Inflammatory macrophage (primary cell): Measurements from ENCODE around the gene STUB1.
A peak's percentile ranks its signal among the peaks of the same experiment; 100 is the strongest.
"Not testable (repeated sequence)": the region's sequence is repeated elsewhere in the genome, so short reads cannot be mapped to it uniquely, and the experiment has no call there.

Experiments used
- DNase-seq, 2 donors: peaks; one replicate each; pipeline ENCODE4 v3.0.0-alpha.2; 2020 to 2022

The STUB1 gene

DNA sequence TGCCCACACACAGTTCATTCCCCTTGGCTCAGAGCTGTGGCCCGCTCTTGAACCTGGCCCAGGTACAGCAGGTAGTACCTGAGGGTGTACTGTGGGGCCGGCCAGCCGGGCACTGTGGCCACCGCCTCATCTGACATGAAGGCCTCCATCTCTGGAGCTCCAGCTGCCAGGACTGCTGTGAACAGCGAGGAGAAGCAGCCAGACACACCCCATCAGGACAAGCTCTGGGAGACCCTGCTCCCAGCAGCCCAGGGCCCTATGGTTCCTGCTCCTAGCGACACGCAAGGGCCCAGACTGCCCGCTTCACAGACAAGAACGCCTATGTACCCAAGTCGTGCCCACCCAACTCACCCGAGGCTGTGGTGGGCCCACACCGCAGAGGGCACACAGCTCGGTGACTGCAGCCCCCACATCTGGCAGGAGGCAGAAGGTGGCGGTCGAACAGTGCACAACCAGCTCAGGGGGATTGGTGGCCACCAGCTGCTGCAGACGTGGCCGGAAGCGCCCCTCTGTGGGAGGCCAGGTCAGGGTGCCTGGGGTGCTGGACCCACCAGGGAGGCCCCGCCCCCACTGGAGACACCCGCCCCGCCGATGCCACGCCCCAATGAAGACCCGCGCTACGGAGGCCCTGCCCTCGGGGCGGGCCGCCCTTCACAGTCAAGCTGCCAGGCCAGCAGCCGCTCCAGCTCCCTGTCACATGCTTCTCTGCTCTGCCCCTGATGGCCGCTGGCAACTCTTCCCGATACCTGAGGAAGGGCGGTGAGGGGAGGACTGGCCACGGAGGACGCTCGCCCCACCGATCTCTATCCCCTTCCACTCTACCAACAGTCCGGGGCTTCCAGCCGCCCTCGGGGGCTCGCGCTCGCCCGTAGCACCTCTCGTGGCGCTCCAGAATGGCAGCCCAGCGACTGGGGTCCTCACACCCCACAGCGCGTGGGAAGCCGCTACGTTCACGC lies 1.1 kb upstream of the STUB1 start:
- DNase-seq = peak; percentile 43 to 63

DNA sequence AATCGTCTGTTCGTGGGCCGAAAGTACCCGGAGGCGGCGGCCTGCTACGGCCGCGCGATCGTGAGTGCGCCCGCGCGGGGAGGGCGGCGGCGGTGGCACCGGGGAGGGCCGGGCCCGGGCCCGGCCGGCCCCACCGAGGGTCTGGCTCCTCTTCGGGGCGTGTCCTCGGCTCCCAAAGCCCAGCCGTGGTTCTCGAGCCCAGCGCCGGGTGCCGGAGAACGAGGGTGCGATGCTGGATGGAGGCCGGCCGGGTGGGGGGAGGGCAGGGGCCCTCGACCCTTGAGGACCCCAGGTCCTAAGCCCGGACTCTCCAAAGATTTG lies 375 bp downstream of the STUB1 start:
- DNase-seq = no peak

DNA sequence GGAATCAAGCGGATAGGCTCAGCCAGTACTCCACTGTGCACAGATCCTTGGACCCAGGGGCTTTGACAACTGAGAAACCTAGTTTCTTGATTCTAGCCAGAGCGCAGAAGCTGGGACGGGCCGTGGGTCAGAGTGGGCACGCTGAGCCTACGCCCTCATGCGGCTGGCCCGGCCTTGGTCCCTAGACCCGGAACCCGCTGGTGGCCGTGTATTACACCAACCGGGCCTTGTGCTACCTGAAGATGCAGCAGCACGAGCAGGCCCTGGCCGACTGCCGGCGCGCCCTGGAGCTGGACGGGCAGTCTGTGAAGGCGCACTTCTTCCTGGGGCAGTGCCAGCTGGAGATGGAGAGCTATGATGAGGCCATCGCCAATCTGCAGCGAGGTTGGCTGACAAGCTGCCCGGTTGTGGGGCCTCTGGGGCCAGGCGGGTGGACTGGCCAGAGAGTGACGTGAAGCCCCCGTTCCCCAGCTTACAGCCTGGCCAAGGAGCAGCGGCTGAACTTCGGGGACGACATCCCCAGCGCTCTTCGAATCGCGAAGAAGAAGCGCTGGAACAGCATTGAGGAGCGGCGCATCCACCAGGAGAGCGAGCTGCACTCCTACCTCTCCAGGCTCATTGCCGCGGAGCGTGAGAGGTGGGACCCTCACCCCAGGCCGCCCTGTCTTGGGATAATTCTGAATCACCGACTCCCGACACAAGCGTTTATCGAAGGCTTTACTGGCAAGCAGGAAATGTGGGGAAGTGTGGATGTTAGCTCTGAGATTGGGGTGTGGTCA lies 946 bp downstream of the STUB1 start:
- DNase-seq = peak; percentile 4 to 56

DNA sequence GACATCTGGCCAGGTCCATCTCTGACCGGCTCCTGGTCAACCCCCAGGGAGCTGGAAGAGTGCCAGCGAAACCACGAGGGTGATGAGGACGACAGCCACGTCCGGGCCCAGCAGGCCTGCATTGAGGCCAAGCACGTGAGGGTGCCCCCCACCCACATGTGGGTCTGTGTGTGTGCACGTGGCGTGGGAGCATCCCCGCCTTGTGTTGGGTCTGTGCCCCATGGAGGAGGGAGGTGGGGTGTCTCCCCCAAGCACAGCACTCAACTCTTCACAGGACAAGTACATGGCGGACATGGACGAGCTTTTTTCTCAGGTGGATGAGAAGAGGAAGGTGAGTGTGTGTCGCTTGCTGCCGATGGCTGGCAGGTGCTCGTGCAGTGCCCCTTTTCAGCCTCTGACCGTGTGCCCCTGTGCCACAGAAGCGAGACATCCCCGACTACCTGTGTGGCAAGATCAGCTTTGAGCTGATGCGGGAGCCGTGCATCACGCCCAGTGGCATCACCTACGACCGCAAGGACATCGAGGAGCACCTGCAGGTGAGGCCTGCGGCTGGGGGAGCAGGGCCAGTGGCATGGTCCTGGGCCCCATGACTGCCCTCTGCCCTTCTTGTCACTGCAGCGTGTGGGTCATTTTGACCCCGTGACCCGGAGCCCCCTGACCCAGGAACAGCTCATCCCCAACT lies 1.7 kb downstream of the STUB1 start:
- DNase-seq = no peak

DNA sequence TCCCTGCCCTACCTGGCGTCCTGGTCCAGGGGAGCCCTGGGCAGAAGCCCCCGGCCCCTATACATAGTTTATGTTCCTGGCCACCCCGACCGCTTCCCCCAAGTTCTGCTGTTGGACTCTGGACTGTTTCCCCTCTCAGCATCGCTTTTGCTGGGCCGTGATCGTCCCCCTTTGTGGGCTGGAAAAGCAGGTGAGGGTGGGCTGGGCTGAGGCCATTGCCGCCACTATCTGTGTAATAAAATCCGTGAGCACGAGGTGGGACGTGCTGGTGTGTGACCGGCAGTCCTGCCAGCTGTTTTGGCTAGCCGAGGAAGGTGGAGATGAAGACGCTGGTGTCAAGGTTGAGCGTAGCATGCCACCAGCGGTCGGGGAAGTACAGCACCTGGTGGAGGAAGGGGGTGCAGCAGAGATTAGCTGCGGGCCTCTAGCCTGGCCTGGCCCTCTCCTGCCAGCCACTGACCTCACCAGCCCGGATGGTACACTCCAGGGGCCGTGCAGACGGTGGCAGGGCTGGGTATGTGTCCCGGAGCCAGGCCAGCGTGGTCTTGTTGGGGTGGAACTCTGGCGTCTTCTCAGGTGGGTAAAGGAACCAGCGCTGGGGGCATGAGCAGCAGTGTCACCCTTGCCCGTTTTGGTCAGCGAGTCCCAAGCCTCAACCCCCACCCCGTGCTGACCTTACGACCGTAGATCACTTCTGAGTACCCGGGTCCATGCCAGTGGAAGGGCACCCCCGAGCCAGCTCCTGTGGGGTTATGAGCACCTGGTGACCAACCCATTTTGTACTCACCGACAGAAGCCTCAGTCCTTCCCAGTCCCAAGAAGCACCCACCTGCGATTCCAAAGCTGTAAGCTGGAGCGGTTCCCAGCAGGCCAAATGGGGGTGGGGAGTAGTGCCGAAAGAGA lies 2.5 kb downstream of the STUB1 start:
- no peak for DNase-seq

DNA sequence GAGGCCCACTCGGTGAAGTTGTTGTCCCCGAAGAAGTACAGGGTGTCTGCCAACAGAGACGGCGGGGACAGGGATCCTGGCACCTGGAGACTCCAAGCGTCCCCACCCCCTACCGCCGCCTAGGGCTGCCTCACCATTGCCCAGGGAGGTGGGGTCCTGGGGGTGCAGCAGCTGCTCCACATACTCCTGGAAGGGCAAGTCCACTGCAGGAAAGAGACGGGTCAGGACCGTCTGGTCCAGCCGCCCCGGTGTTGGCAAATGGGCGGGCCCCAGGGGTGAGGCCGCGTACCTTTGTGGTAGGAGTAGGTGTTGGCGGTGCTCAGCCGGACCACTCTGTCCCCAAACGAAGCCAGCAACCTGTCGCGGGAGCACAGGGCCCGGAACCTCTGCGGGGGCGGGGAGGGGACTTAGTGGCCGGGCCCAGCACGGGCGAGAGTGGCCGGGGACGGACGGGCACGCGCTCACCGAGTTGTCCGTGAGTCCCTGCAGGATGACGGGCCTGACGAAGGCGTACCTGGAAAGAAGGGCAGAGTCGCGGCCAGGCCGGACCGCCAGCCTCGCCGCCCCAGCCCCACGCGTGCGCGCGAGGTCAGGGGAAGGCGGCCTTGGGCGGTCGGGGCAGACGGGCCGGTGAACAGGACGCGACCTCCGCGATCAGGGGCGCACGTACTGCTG lies 3.3 kb downstream of the STUB1 start:
- DNase-seq = no peak

DNA sequence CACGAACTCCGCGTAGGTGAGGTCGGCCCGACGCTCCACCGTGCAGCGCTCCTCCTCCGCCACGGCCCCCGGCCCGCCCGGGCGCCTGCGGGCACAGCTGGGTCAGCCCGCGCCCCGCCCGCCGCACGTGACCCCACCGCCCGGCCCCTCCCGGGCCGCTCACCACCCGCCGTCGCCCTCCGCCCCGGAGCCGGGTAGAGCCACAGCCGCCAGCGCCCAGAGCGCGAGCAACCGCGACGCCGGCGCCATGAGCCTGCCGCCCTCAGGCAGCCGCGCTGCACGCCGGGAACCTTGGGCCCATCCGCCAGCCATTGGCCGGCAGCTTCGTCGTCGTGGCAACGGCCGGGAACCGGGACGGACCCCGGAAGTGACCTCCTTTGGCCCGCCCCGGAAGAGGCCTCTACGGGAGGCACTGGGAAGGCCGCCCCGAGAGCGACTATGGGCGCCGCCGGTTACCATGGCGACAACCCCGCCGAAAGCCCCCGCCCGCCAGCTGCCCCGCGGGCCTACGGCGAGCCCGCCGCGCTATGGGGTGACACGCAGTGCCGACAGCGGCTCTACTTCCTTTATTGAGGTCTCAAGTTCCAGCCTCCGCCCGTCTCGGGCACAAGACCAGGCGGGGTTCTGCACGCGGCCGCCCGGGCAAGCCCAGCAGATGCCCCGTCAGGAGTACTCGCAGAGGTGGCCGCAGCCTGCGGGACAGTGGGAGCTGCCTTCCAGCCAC lies 4.0 kb downstream of the STUB1 start, which contains the start of gene JMJD8:
JMJD8 (minus strand) TSS at position 264 of the 724 bp plus-strand sequence; CDS start at position 249, 15 bp downstream.
- DNase-seq = peak; percentile 96 to 97

DNA sequence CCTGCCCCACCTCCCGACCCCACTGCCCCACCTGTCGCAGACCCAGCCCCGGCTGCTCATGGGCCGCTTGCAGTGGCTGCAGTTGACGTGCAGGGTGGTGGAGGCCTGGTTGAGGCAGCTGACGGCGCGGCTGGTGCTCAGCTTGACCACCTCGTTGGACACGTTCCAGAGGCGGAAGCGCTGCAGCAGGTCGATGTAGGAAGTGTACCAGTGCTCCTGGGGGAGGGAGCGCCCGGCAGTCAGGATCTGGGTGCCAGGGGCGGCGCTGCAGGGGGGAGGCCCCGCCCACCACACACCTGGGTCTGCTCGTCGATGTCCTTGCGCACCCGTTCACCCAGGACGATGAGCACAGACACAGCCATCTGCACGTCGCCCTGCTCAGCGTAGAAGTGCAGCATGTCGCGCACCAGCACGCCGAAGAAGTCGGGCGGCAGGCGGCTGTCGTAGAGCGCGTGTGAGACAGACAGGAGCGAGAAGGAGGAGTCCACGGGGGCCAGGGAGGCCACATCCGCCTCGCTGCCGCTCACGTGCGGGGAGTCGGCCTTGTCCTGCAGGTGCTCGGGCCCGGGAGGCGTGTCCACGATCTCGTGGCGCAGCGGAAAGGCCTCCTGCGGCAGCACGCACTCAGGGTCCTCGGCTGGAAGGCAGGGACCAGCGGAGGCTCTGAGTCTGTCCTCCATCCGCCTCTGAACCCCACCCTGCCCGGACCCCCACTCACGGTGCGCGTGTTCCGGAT lies 4.9 kb downstream of the STUB1 start:
- no peak for DNase-seq

DNA sequence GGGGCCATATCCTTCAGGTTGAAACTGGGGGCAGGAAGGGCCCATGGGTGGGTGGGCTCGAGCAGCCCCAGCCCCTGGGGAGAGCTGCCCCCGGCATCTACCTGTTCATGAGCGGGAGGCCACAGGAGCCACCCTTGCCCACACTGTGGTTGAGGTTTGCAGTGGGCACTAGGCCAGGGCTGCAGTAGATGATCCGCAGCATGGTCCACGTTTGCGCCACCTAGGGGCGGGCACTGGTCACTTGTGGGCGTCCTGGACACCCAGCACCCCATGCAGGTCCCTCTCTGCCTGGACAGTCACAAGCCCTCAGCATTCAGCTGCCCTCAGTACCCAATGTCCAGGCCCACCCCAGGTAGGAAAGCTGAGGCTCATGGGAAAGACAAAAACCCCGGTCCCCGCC lies 5.8 kb downstream of the STUB1 start:
- peak; percentile 19 to 38 for DNase-seq

DNA sequence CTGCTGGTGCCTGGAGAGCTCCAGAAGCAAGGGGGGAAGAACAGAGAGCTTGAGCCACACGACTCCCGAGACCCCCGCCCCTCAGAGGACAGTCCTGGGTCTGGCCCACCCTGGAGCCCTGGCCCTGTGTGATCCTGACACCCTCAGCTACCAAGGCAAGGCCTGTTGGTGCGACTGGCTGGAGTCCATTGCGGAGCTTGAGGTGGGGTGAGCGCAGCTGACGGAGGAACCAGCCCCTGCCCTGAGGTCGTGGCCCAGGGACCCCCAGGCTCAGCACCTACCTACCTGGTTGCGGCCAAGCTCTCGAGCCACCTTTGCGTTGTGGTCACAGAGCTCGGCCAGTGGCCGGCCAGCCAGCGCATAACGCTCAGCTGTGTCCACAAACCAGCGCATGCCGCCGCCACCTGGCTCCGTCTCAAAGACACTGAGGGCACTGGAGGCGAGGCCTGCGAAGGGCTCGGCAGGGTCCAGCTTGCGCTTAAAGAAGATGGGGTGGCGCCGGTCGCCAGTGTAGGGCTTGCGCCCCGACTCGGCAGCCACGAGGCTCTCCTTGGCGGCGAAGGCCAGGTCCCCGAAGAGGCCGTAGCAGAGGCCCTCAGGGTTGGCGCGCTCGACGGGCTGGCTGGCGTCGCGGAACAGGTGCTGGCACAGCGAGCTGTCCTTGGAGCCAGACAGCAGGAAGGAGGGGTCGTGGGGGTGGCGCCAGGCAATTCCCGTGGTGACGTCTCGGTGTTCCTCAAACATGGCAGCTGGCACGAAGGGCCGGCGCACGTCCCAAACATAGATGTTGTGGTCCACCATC lies 6.5 kb downstream of the STUB1 start:
- no peak for DNase-seq

DNA sequence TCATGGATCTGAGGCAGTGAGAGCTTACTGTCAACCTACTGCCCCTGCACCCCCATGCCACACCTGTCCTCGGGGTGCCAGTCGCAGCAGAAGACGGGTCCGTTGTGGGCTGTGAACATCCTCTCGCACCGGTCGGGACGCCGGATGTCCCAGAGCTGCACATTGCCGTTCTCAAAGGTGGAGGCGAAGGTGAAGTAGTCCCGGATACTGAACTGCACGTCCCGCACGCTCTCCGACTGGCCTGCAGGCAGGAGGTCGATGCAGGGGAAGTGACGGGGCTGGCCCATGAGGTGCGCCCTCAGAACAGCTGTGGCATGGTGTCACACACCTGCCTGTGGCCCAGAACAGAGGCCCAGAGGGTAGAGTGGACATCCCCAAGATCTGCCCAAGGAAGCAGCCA lies 7.3 kb downstream of the STUB1 start:
- DNase-seq = no peak

DNA sequence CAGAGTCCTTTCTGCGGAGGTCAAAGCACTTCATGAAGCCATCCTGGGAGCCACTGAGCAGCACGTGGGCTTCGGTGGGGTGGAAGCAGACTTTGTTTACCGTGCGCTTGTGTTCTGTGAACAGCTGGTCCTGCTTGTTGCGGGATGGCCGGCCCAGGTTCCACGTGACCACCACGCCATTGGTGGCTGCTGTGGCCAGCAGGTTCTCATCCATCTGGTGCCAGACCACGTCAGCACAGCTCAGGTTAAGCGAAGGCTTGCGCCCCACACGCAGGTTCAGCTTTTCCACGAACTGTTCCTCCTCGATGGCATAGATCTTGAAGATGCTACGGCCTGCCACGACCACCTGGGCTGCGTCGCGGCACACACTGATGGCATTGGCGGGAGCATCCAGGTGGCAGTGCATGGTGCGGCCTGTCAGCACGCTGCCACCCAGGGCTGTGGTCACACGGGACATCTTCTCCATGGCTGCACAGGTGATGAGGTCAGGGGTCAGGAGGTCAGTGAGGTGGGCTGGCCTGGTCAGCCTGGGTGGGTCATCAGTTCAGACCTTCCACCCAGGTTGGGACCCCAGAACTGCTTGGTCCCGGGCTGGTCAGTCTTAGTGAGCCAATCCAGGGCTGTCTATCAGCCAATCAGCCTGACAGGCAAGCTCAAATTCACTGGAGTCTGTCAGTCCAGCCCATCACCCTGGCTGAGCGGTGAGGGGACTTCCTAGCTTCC lies 9.1 kb downstream of the STUB1 start:
- DNase-seq = no peak

DNA sequence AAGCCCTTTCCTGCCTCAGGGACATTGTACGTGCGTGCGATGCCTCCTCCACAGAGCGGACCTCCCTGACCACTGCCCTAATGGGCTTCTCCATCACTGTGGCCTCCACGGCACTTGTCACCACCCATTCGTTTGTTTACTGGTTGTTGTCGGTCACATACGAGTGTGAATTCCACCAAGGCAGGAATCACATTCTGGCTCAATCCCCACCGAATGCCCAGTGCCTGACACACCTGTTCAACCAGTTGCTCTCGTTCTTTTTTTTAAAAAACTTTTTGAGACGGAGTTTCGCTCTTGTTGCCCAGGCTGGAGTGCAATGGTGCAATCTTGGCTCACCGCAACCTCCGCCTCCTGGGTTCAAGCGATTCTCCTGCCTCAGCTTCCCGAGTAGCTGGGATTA lies 11.0 kb downstream of the STUB1 start:
- not testable (repeated sequence) for DNase-seq

DNA sequence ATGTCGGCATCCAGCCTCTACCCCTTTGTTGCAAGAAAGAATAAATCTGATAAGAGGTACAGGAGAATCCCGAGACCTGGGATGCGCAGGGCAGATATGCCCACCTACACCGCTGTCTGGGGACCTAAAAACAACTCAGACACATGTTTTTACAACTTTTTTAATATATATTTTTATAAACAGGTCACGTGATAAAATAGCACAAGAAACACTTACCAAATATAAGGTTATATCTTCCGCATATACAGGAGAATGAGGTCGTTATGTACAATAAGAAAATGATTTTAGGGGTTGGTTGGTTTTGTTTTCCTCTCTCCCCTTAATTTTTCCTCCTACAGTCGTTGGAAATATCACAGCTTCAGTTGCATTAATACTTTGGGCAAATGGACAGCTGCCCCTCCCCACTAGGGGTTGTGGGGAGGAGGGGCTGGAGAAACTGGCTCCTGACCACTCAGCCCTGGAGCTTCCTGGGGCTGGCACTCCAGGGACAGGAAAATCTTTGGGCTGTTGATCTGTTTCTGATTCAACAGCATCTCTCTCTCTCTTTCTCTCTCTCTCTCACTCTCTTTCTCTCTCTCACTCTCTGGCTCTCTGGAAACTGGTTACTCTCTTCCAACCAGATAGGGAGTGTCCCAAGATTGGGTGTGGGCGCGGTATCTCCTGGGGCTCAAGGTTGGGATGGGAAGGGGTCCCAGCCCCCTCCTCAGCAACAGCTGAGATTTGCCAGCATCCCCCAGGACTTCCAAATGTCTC lies 12.3 kb downstream of the STUB1 start:
- DNase-seq = no peak

DNA sequence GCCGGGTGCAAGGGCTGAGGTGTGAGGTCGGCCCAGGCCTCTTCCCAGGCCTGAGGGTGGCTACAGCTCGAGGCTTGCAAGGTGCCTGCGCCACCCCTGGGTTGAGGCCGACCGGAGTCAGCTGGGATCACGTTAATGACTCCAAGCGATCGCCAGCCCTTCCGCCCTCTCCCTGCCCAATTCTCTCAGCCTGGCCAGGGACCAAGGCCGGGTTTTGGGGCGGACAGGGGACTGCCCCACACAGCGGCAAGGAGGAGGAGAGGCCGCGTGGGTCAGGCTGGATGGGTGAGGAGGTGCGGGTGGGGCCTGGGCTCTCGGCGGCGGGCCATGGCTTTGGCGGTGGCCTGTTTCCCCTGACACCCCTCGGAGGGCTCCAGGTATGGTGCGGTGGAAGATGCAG lies 13.2 kb downstream of the STUB1 start:
- DNase-seq = no peak

DNA sequence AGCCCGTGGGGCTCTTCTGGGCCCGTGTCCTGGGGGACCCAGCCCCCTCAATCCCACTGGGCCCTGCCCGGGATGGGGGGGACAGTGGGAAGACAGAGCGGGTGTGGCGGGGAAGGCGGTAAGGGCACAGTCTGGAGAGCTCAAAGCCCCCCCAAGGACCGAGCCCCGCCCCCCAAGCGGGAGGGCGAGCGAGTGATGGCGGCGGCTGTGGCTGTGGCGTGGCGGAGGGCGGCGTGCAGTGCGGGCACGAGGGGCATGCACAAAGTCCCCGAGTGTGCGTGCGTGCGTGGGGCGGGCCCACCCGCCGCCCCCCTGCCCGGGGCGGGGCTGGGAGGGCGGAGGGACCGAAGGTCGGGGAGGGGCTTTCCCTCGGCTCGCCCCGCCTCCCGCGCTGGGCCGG lies 13.6 kb downstream of the STUB1 start:
- no peak for DNase-seq

DNA sequence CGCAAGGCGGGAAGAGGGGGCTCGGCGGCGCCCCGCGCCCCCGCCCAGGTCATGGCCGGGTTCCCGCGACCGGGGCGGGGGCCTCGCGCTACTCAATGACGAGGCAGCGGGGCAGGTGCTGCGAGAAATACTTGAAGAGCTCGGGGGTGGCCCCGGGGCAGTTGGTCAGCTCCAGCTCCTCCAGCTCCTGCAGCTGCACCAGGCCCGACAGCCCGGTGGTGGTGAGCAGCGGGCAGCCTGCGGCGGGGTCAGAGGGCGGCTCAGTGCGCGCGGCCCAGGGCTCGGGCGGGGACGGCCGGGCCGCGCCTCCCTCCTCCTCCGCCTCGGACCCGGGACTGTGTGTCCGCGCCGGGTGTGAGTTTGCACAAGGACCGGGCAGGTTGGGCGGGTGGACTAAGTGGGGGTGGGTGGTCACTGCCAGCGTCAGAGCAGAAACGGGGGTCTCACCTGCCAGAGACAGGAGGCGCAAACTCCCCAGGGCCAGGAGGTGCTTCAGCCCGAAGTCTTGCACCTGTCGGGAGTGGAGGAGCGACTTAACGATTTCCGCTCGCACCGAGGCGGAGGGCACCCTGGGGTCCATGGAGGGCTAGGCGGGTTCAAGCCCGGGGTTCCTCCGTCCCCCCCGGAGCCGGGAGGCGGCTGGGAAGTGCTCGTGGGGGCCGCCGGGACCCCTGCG lies 14.1 kb downstream of the STUB1 start:
- DNase-seq = no peak
